ENCODE measurements around the gene UBE3B. TPM values are rescaled to one million over a fixed set of nuclear protein-coding genes. Genes with fewer than 3 reads are reported as not detected.

Gene UBE3B
- total and polyA plus RNA-seq, 8 donors = 9.4 to 104 (median 22.2) TPM

DNA sequence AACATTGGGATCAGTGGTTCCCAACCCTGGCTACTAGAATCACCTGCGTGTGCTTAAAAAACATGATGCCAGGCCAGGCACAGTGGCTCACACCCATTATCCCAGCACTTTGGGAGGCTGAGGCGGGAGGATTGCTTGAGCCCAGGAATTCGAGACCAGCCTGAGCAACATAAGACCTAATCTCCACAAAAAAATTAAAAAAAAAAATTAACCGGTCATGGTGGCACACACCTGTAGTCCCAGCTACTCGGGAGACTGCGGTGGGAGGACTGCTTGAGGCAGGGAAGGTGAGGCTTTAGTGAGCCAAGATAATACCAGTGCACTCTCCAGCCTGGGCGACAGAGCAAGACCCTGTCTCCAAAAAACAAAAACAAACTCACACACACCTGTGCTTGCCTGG lies 2.3 kb upstream of the UBE3B start:
- peaks cover 0 to 12% (median 2%) of the 10 kb centered on the region in 4 donors for H3K36me3 ChIP-seq
- 90 to 93% (median 92%) methylated on average over 7 of the region's 7 CpGs for WGBS, 5 donors
- H3K4me1 ChIP-seq = peaks cover 16 to 86% (median 55%) of the 10 kb centered on the region in 4 donors
- no peaks in the 10 kb centered on the region for H3K9me3 ChIP-seq
- H3K27ac ChIP-seq = peak overlapping the region in 2 of 5 donors; percentile 4 to 98
- TF ChIP-seq POLR2AphosphoS5 (IDR thresholded peaks at IDR 0.05) = no peak
- no peak for DNase-seq
- intact Hi-C loops (cut with DNase I; ENCODE audit: low total_unique reads) = no loop called here
- H3K27me3 ChIP-seq = no peaks in the 10 kb centered on the region
- H3K4me3 ChIP-seq = peak overlapping the region in 2 of 4 donors; percentile 80 to 100

DNA sequence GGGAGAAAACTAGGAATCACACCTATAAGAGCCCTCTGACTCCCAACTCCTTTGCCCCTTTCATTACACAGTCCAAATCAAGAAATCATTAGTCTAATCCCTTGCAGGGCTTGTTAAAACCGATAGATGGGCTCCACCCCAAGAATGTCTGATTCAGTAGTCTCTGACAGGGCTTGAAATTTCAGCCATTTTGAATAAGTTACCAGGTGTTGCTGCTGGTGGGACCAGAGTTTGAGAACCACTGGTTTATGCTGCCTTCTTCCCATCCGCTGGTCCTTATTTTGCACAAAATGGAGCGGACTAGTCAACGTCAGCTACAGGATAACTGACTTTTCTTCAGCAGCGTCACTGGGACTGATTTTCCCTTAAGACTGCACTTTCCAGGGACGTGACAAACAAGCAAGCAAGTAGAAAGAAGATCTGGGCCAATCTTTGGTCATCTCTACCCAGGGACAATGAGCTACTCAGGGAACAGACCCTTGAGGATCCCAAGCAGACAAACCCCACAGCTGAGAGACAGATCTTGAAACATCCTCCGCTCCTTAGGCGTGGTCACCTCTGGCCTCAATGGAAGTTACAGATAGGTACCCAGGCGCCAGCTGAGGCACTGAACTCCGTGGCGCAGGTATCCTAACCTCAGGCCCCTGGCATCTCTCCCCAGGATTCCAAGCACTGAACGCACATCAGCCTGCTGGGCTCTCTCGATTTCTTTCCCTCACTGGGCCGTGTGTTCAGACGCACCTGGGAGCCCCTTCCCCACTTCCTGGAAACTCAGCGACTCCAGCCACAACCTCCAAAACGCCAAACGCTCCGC lies 1.2 kb upstream of the UBE3B start:
- intact Hi-C loops (cut with DNase I; ENCODE audit: low total_unique reads) = no loop called here
- H3K4me3 ChIP-seq = peak overlapping the region; percentile 80 to 100 (median 90)
- peaks cover 15 to 78% (median 51%) of the 10 kb centered on the region in 4 donors for H3K4me1 ChIP-seq
- WGBS, 5 donors = 14 to 19% (median 16%) methylated on average over 19 of the region's 19 CpGs
- no peaks in the 10 kb centered on the region for H3K27me3 ChIP-seq
- TF ChIP-seq, protein P1, sequence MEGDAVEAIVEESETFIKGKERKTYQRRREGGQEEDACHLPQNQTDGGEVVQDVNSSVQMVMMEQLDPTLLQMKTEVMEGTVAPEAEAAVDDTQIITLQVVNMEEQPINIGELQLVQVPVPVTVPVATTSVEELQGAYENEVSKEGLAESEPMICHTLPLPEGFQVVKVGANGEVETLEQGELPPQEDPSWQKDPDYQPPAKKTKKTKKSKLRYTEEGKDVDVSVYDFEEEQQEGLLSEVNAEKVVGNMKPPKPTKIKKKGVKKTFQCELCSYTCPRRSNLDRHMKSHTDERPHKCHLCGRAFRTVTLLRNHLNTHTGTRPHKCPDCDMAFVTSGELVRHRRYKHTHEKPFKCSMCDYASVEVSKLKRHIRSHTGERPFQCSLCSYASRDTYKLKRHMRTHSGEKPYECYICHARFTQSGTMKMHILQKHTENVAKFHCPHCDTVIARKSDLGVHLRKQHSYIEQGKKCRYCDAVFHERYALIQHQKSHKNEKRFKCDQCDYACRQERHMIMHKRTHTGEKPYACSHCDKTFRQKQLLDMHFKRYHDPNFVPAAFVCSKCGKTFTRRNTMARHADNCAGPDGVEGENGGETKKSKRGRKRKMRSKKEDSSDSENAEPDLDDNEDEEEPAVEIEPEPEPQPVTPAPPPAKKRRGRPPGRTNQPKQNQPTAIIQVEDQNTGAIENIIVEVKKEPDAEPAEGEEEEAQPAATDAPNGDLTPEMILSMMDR (IDR thresholded peaks at IDR 0.05) = no peak
- peak in 1 of 2 donors; percentile 36 for DNase-seq
- H3K27ac ChIP-seq = peak overlapping the region; percentile 7 to 98 (median 96)
- peaks cover 0 to 12% (median 1%) of the 10 kb centered on the region in 4 donors for H3K36me3 ChIP-seq
- no peaks in the 10 kb centered on the region for H3K9me3 ChIP-seq

DNA sequence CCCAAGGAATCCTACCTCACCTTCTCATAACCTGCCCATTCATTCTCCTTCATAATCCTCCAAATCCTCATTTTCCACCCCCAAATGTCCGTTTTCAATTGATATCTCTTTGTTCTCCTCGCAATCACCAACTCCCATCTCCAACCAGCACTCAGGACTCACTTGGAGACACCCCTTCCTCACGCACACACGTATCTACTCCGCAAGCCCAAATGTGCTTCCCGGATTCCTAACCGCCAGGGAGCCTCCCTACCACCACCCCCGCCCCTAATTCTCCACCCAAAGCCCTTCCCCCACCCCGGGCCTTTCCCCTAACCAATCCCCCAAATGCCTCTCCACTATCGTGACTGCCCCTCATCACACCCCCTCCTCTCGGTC lies 638 bp upstream of the UBE3B start:
- peak overlapping the region; percentile 80 to 100 (median 90) for H3K4me3 ChIP-seq
- H3K36me3 ChIP-seq = peaks cover 0 to 12% (median 2%) of the 10 kb centered on the region in 4 donors
- no peak for DNase-seq
- peak overlapping the region; percentile 87 to 98 (median 96) for H3K27ac ChIP-seq
- no peaks in the 10 kb centered on the region for H3K9me3 ChIP-seq
- intact Hi-C loops (cut with DNase I; ENCODE audit: low total_unique reads) = no loop called here
- H3K4me1 ChIP-seq = peaks cover 15 to 72% (median 48%) of the 10 kb centered on the region in 4 donors
- no peaks in the 10 kb centered on the region for H3K27me3 ChIP-seq
- TF ChIP-seq POLR2A (IDR thresholded peaks at IDR 0.05) (no peak), POLR2AphosphoS5 (IDR thresholded peaks at IDR 0.05) (no peak), EP300 (IDR thresholded peaks at IDR 0.05) (no peak)
- 1 to 2% (median 1%) methylated on average over 11 of the region's 11 CpGs for WGBS, 5 donors

DNA sequence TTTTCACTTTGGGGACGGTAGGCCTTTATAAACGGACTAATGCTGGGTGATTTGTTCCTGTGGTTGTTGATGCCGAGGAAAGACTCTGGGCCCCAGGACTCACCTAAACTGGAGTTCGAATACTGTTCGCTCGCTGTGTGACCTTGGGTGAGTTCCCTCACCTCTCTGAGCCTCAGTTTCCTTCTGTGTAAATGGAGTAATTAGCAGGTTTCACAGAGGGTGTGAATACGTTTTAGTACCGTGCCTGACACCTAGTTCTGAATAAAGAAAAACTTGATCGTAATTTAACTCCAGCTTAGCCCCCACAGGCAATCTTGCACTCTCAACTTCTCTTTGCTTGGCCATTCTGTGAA lies 505 bp downstream of the UBE3B start:
- H3K36me3 ChIP-seq = peaks cover 0 to 14% (median 5%) of the 10 kb centered on the region in 4 donors
- intact Hi-C loops (cut with DNase I; ENCODE audit: low total_unique reads) = no loop called here
- no peaks in the 10 kb centered on the region for H3K9me3 ChIP-seq
- H3K27ac ChIP-seq = peak overlapping the region in 4 of 5 donors; percentile 92 to 98 (median 96)
- no peak for DNase-seq
- peak overlapping the region; percentile 80 to 100 (median 90) for H3K4me3 ChIP-seq
- WGBS, 5 donors = 2 to 6% (median 4%) methylated on average over 7 to 9 of the region's 9 CpGs
- H3K27me3 ChIP-seq = no peaks in the 10 kb centered on the region
- peaks cover 15 to 62% (median 47%) of the 10 kb centered on the region in 4 donors for H3K4me1 ChIP-seq
- TF ChIP-seq POLR2AphosphoS5 (IDR thresholded peaks at IDR 0.05) (no peak), EP300 (IDR thresholded peaks at IDR 0.05) (no peak), POLR2A (IDR thresholded peaks at IDR 0.05) (no peak)
- TF ChIP-seq, protein P1 (IDR thresholded peaks at IDR 0.05) = no peak

DNA sequence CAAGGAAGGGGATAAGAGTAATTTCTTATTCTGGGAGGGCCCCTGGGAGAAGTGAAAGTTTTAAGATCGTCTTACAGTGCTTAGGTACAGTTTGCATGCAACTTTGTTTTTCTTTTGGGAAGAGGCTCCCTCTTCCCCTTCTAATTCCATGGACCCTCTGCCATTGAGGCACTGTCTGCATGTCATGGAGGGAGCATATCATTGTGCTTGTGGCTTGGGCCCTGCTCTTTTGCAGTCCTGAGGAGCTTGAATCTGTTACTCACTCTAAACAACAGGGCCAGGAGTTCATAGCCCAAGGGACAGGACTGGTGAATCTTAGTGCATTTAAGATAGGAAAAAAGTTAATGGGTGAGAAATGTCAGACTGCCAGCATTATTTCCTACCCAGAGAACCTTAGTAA lies 2.3 kb downstream of the UBE3B start:
- Histone ChIP-seq H3K36me3 (peaks cover 15 to 32% (median 19%) of the 10 kb centered on the region in 4 donors), H3K27ac (no peak overlapping the region), H3K4me3 (no peak overlapping the region), H3K9me3 (no peaks in the 10 kb centered on the region), H3K27me3 (no peaks in the 10 kb centered on the region), H3K4me1 (peaks cover 15 to 43% (median 40%) of the 10 kb centered on the region in 4 donors)
- WGBS, 5 donors = 64 to 87% (median 76%) methylated on average over 1 of the region's 1 CpG
- no peak for DNase-seq
- TF ChIP-seq, protein P1 (IDR thresholded peaks at IDR 0.05) = no peak
- TF ChIP-seq POLR2AphosphoS5 (IDR thresholded peaks at IDR 0.05) (no peak), EP300 (IDR thresholded peaks at IDR 0.05) (no peak), POLR2A (IDR thresholded peaks at IDR 0.05) (no peak)
- intact Hi-C loops (cut with DNase I; ENCODE audit: low total_unique reads) = loop anchor here (10.0 kb wide), 1 partner anchor 55 kb away; no protein-coding TSS in a partner anchor

Measured in stomach (tissue), 9 donors.